K562 (cell line): ENCODE data around the gene DGAT2. TPM values are rescaled to one million over a fixed set of nuclear protein-coding genes. Genes with fewer than 3 reads are reported as not detected.
"Not testable (repeated sequence)": the region's sequence is repeated elsewhere in the genome, so short reads cannot be mapped to it uniquely, and the experiment has no call there.

Experiments used
- ATAC-seq: fragments of 200-7000 bp; cut with Tn5 transposase; 3 replicates; pipeline ENCODE4 v1.9.1; 2020; ENCODE audit warnings: moderate library complexity
- BruUV-seq: library from RNA; stranded (reverse); fragments of 400-500 nt; replicated peaks from 2 replicates; lab custom pipeline; 2021; lab: Mats Ljungman, UMichigan
- CTCF ChIA-PET: fragments of 300-600 bp; formaldehyde crosslinking; extraction: SDS; loops from one replicate; lab custom pipeline; 2021; ENCODE audit warnings: low intra/inter-chr PET ratio; lab: Yijun Ruan, JAX
- POLR2A ChIA-PET: fragments of 300-600, 350-650 bp; sonication (Branson Sonifier 250); formaldehyde crosslinking; extraction: SDS; loops from one replicate; lab custom pipeline; 2021; ENCODE audit warnings: antibody characterized with exemption, inconsistent platforms; lab: Yijun Ruan, JAX
- DNase-seq, 4 experiments: peaks; one replicate each; pipeline versions ENCODE4 v3.0.0 to v3.0.0-alpha.2; 2011 to 2018; ENCODE audit warnings: low spot score in 3 of 4, mixed read lengths in 3 of 4; ENCODE audit errors: extremely low read depth in 1 of 4
- FAIRE-seq: peaks from 2 replicates; lab custom pipeline; 2011; peaks lifted over from hg19 to GRCh38; lab: Jason Lieb, UNC
- H2AFZ ChIP-seq: 2 replicates; pipeline ENCODE4 v1.6.0; 2011; ENCODE audit warnings: low read depth, low read length, control low read depth, inconsistent platforms
- H3K27ac ChIP-seq: fragments of 200-600 bp; 3 replicates; pipeline ENCODE4 v1.8.0; 2011; ENCODE audit warnings: low read depth, mild to moderate bottlenecking, control low read depth, inconsistent platforms, low read length, moderate library complexity, mixed read lengths; ENCODE audit errors: extremely low read depth
- H3K27me3 ChIP-seq, 2 experiments: fragments of 300-600 bp in 1 of 2; 2 replicates in 1 of 2; 3 replicates in 1 of 2; pipeline versions ENCODE4 v1.6.0 to v1.8.0; 2011; ENCODE audit warnings: inconsistent platforms in 2 of 2, low read length in 2 of 2, mild to moderate bottlenecking in 1 of 2, mixed read lengths in 1 of 2, moderate library complexity in 1 of 2; ENCODE audit not compliant: control insufficient read depth in 2 of 2, insufficient read depth in 2 of 2
- H3K36me3 ChIP-seq: fragments of 300-600 bp; 3 replicates; pipeline ENCODE4 v1.8.0; 2011; ENCODE audit warnings: mild to moderate bottlenecking, low read length, inconsistent platforms; ENCODE audit not compliant: control insufficient read depth, insufficient read depth
- H3K4me1 ChIP-seq, 2 experiments: fragments of 200-600 bp in 1 of 2; replicated peaks in 1 of 2; 2 replicates in 1 of 2; 3 replicates in 1 of 2; pipeline versions ENCODE4 v1.5.1 to v1.8.0; 2011; ENCODE audit warnings: inconsistent platforms in 2 of 2, low read length in 2 of 2, mild to moderate bottlenecking in 1 of 2, mixed read lengths in 1 of 2, moderate library complexity in 1 of 2; ENCODE audit not compliant: control insufficient read depth in 2 of 2, insufficient read depth in 2 of 2
- H3K4me2 ChIP-seq: 2 replicates; pipeline ENCODE4 v1.6.1; 2011; ENCODE audit warnings: low read length, control low read depth, inconsistent platforms, mixed read lengths; ENCODE audit not compliant: insufficient read depth
- H3K4me3 ChIP-seq: fragments of 200-600 bp; sonication (generic), shearing (Covaris generic); 2 replicates; pipeline ENCODE4 v1.5.1; 2016; ENCODE audit warnings: control low read depth, inconsistent platforms
- H3K79me2 ChIP-seq: fragments of 200-600 bp; 3 replicates; pipeline ENCODE4 v1.8.0; 2011; ENCODE audit warnings: low read length, inconsistent platforms; ENCODE audit not compliant: control insufficient read depth, insufficient read depth
- H3K9ac ChIP-seq, 2 experiments: 2 replicates each; pipeline versions ENCODE4 v1.6.0 to v1.6.1; 2011; ENCODE audit warnings: low read depth in 2 of 2, low read length in 2 of 2, control low read depth in 1 of 2, inconsistent platforms in 1 of 2, mild to moderate bottlenecking in 1 of 2, mixed read lengths in 1 of 2; ENCODE audit not compliant: insufficient read depth in 1 of 2
- H3K9me1 ChIP-seq: one replicate; pipeline ENCODE4 v1.6.0; 2011; ENCODE audit warnings: inconsistent platforms, mild to moderate bottlenecking, low read length, moderate library complexity; ENCODE audit not compliant: control insufficient read depth, insufficient read depth
- H3K9me3 ChIP-seq: replicated peaks from 2 replicates; pipeline ENCODE4 v1.5.1; 2011; ENCODE audit warnings: low read depth, low read length, inconsistent platforms; ENCODE audit not compliant: control insufficient read depth, insufficient read depth
- H4K20me1 ChIP-seq: replicated peaks from 2 replicates; pipeline ENCODE4 v1.6.1; 2011; ENCODE audit warnings: low read length, inconsistent platforms, mixed read lengths; ENCODE audit not compliant: control insufficient read depth, insufficient read depth
- CEBPB ChIP-seq: fragments of 450-650 bp; IDR thresholded peaks from 2 replicates; pipeline ENCODE4 v1.6.1; 2016; ENCODE audit warnings: missing genetic modification characterization, missing compliant biosample characterization
- CEBPG ChIP-seq, 3 experiments: fragments of 200-800 bp in 1 of 3; sonication (Bioruptor generic) in 1 of 3; sonication (generic) in 1 of 3; formaldehyde crosslinking in 1 of 3; IDR thresholded peaks in 2 of 3; conservative IDR thresholded peaks in 1 of 3; 2 replicates each; pipeline versions ENCODE4 v1.6.1 to v1.8.0; 2016 to 2022; ENCODE audit warnings: missing compliant biosample characterization in 2 of 3, missing genetic modification characterization in 2 of 3, mild to moderate bottlenecking in 1 of 3, missing genetic modification reagents in 1 of 3
- FOXA3 ChIP-seq, 2 experiments: fragments of 450-650 bp in 1 of 2; sonication (generic) in 1 of 2; formaldehyde crosslinking; IDR thresholded peaks in 1 of 2; conservative IDR thresholded peaks in 1 of 2; 2 replicates each; pipeline versions ENCODE4 v1.4.0 to v1.8.0; 2020 to 2022; ENCODE audit warnings: mild to moderate bottlenecking in 2 of 2, missing genetic modification reagents in 1 of 2
- NR2C1 ChIP-seq, 2 experiments: fragments of 450-650 bp; IDR thresholded peaks; 2 replicates each; pipeline ENCODE4 v1.6.1; 2017; ENCODE audit warnings: mild to moderate bottlenecking in 2 of 2, antibody characterized with exemption in 1 of 2, inconsistent platforms in 1 of 2, missing compliant biosample characterization in 1 of 2, missing genetic modification characterization in 1 of 2
- in situ Hi-C: fragments of 300-500 bp; cut with MboI; formaldehyde crosslinking; loops from 4 replicates; pipeline ENCODE4 v1.15.0; 2018; ENCODE audit warnings: inconsistent platforms, mixed read lengths
- intact Hi-C: fragments of 100-400 bp; cut with micrococcal nuclease; formaldehyde crosslinking; loops from 2 replicates; pipeline ENCODE4 v1.14.2; 2022
- polyA plus RNA-seq, 8 experiments: library from polyadenylated mRNA; depleted of rRNA in 4 of 8; stranded (reverse) in 5 of 8; unstranded in 3 of 8; fragments of >200 nt; fragmentation: Nextera tagmentation in 2 of 8; fragmentation: Illumina TruSeq in 1 of 8; extraction: Ambion mirVana in 2 of 8; extraction: Trizol in 1 of 8; gene quantifications; 2 replicates each; pipeline versions ENCODE4 v1.2.1 to v1.2.3, GENCODE V29; 2011 to 2014; ENCODE audit warnings: inconsistent platforms in 1 of 8, missing spikeins in 1 of 8
- total RNA-seq, 7 experiments: library from RNA; depleted of rRNA in 6 of 7; stranded (reverse); fragments of >200 nt in 6 of 7; fragmentation: Illumina TruSeq in 2 of 7; extraction: Trizol in 2 of 7; gene quantifications; 2 replicates each; pipeline versions ENCODE4 v1.2.1 to v1.2.3, GENCODE V29; 2011 to 2021; ENCODE audit warnings: low replicate concordance in 1 of 7

The DGAT2 gene
- total and polyA plus RNA-seq, 9 of the 15 experiments (the other 6 are each of a cell fraction or from before 2014, with no cell fraction given) = 0.68 to 2.8 (median 1.8) TPM

GRCh38 chr11:75748729-75749273 is 19.8 kb upstream of the DGAT2 start (continued):
- TF ChIP-seq NR2C1 (IDR thresholded peaks at IDR 0.05) = not testable (repeated sequence)
- TF ChIP-seq NR2C1 (tag; IDR thresholded peaks at IDR 0.05) = 0 out of 2 replicates have a peak, but pooled peaks have one; percentile 29
- peak; percentile 86 to 88 for TF ChIP-seq FOXA3 (CRISPR knock-in tag; conservative IDR thresholded peaks at IDR 0.05 in 1 of 2, IDR thresholded peaks at IDR 0.05 in 1 of 2)

GRCh38 chr11:75754933-75755332 is 13.6 kb upstream of the DGAT2 start:
- H3K4me3 ChIP-seq; CTCF ChIA-PET; H3K27me3 ChIP-seq; POLR2A ChIA-PET; H3K9ac ChIP-seq; H3K79me2 ChIP-seq; H3K4me1 ChIP-seq; H3K27ac ChIP-seq; ATAC-seq; H2AFZ ChIP-seq; H3K4me2 ChIP-seq; H3K9me3 ChIP-seq; intact Hi-C loops; H4K20me1 ChIP-seq; H3K36me3 ChIP-seq; H3K9me1 ChIP-seq; in situ Hi-C loops; DNase-seq; BruUV-seq; TF ChIP-seq CEBPG (CRISPR knock-in tag; IDR thresholded peaks at IDR 0.05): not testable (repeated sequence)
- peak; percentile 82 for FAIRE-seq
- TF ChIP-seq CEBPB (tag) (peak; percentile 25; the same call in 1 of the 2 replicates), CEBPG (tag; conservative IDR thresholded peaks at IDR 0.05 in 1 of 2, IDR thresholded peaks at IDR 0.05 in 1 of 2) (0 out of 4 replicates have a peak, but pooled peaks of 1 of the 2 experiments have one; percentile 31)
